Lower lobe of right lung (tissue), 2 donors: Measurements from ENCODE around the gene SFXN1. TPM values are rescaled to one million over a fixed set of nuclear protein-coding genes. Genes with fewer than 3 reads are reported as not detected.
A peak's percentile ranks its signal among the peaks of the same experiment; 100 is the strongest.

Experiments used
- ATAC-seq, 2 donors: fragments of 200-7000 bp; cut with Tn5 transposase; one replicate each; pipeline ENCODE4 v1.9.1; 2020 to 2022; ENCODE audit warnings: mild to moderate bottlenecking in 2 of 2, moderate library complexity in 2 of 2
- DNase-seq: peaks from one replicate; pipeline ENCODE4 v3.0.0-alpha.2; 2020
- H3K27ac ChIP-seq: fragments of 200-600 bp; one replicate; pipeline ENCODE4 v1.8.0; 2022
- H3K27me3 ChIP-seq: fragments of 200-600 bp; one replicate; pipeline ENCODE4 v1.8.0; 2022; ENCODE audit warnings: low read depth
- H3K36me3 ChIP-seq: fragments of 200-600 bp; one replicate; pipeline ENCODE4 v1.8.0; 2022; ENCODE audit warnings: mild to moderate bottlenecking
- H3K4me1 ChIP-seq: fragments of 200-600 bp; one replicate; pipeline ENCODE4 v1.8.0; 2022
- H3K4me3 ChIP-seq: fragments of 200-600 bp; one replicate; pipeline ENCODE4 v1.8.0; 2022; ENCODE audit warnings: mild to moderate bottlenecking
- H3K9me3 ChIP-seq: fragments of 200-600 bp; one replicate; pipeline ENCODE4 v1.8.0; 2022
- intact Hi-C: fragments of 100-400 bp; cut with DNase I; formaldehyde crosslinking; loops from one replicate; pipeline ENCODE4 v1.11.0; 2022
- total RNA-seq: library from RNA; stranded (reverse); fragmentation: NEBNext Ultra II Directional; extraction: Animal tissue kit (Norgen Biotek cat#: 25700); gene quantifications from one replicate; pipeline ENCODE4 v1.2.1, GENCODE V29; 2021
- TF ChIP-seq, protein P1 (sequence below): fragments of 200-600 bp; IDR thresholded peaks from one replicate; pipeline ENCODE4 v1.8.0; 2022; ENCODE audit warnings: antibody characterized with exemption, mild to moderate bottlenecking
- donor health status: DM: no; HTN: yes; CAD: no; lungs with severe emphysema.

SFXN1 gene
- total RNA-seq, 1 donor from 2014 or later, result 15.7 TPM

DNA sequence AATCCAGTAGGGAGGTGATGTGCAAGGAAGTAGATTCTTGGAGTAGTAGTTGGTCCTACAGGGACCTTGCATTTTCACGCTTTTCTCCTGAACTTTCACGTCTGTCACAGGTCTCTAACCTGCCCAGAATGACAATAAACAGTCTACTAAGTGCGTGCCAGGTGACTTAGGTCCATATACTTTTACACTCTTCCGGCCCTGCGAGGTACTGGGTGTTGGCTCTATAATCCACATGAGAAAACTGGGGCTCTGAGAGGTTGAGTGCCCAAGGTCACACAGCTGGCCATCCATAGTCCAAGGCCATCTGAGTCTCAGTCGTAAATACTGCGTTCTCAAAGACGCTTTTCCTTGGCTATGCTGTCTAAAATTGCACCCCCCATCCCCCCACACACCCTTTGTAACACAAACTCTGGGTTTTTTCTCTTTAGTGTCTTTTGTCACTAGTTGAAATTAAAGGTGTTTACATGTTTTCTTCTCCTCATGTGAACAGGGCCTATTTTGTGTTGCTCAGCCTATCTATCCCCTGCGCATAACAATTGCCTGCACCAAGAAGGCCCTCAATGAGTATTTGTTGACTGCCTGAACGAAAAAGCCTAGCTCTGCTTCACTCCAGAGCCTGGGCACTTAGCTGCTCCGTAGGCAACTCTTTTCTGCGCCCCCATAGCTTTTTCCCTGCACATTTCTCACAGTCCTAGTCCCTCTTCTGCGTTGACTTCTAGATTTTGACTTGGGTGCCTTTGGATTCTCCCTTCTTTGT lies 943 bp downstream of the SFXN1 start:
- peaks cover 10% of the 10 kb centered on the region for H3K4me1 ChIP-seq
- intact Hi-C loops, result no loop called here
- peak overlapping the region; percentile 83 for H3K4me3 ChIP-seq
- ATAC-seq (peak; percentile 16 to 22), DNase-seq (no peak)
- H3K36me3 ChIP-seq, result no peaks in the 10 kb centered on the region
- H3K9me3 ChIP-seq, result no peaks in the 10 kb centered on the region
- H3K27me3 ChIP-seq, result no peaks in the 10 kb centered on the region
- peak overlapping the region; percentile 71 for H3K27ac ChIP-seq
- TF ChIP-seq, protein P1, sequence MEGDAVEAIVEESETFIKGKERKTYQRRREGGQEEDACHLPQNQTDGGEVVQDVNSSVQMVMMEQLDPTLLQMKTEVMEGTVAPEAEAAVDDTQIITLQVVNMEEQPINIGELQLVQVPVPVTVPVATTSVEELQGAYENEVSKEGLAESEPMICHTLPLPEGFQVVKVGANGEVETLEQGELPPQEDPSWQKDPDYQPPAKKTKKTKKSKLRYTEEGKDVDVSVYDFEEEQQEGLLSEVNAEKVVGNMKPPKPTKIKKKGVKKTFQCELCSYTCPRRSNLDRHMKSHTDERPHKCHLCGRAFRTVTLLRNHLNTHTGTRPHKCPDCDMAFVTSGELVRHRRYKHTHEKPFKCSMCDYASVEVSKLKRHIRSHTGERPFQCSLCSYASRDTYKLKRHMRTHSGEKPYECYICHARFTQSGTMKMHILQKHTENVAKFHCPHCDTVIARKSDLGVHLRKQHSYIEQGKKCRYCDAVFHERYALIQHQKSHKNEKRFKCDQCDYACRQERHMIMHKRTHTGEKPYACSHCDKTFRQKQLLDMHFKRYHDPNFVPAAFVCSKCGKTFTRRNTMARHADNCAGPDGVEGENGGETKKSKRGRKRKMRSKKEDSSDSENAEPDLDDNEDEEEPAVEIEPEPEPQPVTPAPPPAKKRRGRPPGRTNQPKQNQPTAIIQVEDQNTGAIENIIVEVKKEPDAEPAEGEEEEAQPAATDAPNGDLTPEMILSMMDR, result no peak

- Histone ChIP-seq H3K27ac (no peak overlapping the region), H3K27me3 (no peaks in the 10 kb centered on the region), H3K9me3 (no peaks in the 10 kb centered on the region), H3K4me1 (peaks cover 10% of the 10 kb centered on the region), H3K36me3 (no peaks in the 10 kb centered on the region), H3K4me3 (no peak overlapping the region)
- intact Hi-C loops, result no loop called here
- DNase-seq, result no peak
- no peak for ATAC-seq
- TF ChIP-seq, protein P1, result no peak
Observed at GRCh38 chr5:175483337-175483736, 5.0 kb downstream of the SFXN1 start.

DNA sequence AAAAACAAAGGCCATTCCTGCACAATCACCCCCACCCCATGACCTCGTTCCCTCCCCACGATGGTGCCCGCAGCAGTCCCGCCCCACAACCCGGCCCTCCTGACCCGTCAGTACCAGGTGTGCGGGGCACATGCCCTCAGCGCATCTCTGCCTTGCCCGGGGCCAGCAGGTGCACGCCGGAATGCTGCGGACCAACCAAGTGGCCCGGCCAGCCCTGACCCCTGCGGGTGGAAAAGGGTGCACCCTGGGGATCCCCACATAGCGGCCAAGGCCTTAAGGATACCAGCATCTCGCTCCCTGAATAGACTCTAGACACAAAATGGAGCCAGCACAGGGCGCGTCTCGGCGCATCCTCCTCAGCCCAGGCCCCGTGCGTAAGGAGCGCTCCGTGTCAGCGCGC lies 6.0 kb downstream of the SFXN1 start:
- Histone ChIP-seq H3K27ac (no peak overlapping the region), H3K27me3 (no peaks in the 10 kb centered on the region), H3K4me1 (peaks cover 9% of the 10 kb centered on the region), H3K36me3 (no peaks in the 10 kb centered on the region), H3K9me3 (no peaks in the 10 kb centered on the region), H3K4me3 (no peak overlapping the region)
- TF ChIP-seq, protein P1, result no peak
- peak in 1 of 2 donors; percentile 36 for ATAC-seq
- intact Hi-C loops, result no loop called here
- DNase-seq, result no peak

DNA sequence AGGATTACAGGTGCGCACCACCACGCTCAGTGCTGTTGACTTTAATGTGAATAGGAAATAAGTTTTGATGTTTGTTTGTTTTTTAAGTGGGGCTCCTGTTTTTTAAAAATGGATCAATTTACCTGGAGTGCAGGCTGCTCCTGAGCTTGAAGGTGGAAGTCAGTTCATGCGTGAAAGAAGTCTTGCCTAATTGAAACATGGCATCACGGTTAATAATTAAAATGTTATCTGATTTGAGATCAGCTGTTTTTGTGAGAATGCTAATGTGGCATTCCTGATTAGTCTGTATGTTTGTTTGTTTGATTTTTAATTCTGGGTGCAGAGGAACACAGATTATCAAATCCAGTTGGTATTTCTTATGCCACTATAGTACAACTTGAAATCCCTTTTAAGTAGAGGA lies 6.5 kb downstream of the SFXN1 start:
- no peak for ATAC-seq
- TF ChIP-seq, protein P1, result no peak
- Histone ChIP-seq H3K4me3 (no peak overlapping the region), H3K9me3 (no peaks in the 10 kb centered on the region), H3K27me3 (no peaks in the 10 kb centered on the region), H3K4me1 (peaks cover 4% of the 10 kb centered on the region), H3K27ac (no peak overlapping the region), H3K36me3 (no peaks in the 10 kb centered on the region)
- intact Hi-C loops, result no loop called here
- no peak for DNase-seq

DNA sequence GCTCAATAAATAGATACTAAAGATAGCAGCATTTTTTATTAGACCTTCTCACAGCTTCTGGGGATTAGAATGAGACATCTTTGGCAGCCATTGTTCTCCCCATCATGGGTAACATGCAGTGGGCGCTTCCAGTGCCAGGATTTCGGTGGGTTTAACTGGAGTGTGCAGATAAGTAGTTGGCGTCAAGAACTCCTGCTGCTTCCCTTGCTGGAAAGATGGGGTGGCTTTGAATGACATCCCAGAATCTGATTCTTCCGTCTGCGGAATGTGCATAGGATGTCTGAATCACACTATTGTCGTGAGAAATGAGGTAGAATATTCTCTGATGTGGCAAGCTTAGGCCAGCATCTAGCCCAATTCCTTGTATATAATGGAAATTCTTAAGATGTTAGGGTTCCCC lies 7.3 kb downstream of the SFXN1 start:
- H3K27me3 ChIP-seq, result no peaks in the 10 kb centered on the region
- H3K4me3 ChIP-seq, result no peak overlapping the region
- intact Hi-C loops, result no loop called here
- H3K36me3 ChIP-seq, result no peaks in the 10 kb centered on the region
- no peak for DNase-seq
- no peaks in the 10 kb centered on the region for H3K9me3 ChIP-seq
- H3K4me1 ChIP-seq, result no peaks in the 10 kb centered on the region
- TF ChIP-seq, protein P1, result no peak
- no peak for ATAC-seq
- no peak overlapping the region for H3K27ac ChIP-seq
